Measurements from ENCODE around the gene TMEM150B.

Gene TMEM150B

GRCh38 chr19:55341595-55342531 lies 16.7 kb upstream of the TMEM150B start:
- H3K4me3 ChIP-seq (ENCODE audit: low read depth, low read length): peak overlapping the region; percentile 12
- no peak for DNase-seq (ENCODE audit: low read depth)
- TF ChIP-seq, protein P1, sequence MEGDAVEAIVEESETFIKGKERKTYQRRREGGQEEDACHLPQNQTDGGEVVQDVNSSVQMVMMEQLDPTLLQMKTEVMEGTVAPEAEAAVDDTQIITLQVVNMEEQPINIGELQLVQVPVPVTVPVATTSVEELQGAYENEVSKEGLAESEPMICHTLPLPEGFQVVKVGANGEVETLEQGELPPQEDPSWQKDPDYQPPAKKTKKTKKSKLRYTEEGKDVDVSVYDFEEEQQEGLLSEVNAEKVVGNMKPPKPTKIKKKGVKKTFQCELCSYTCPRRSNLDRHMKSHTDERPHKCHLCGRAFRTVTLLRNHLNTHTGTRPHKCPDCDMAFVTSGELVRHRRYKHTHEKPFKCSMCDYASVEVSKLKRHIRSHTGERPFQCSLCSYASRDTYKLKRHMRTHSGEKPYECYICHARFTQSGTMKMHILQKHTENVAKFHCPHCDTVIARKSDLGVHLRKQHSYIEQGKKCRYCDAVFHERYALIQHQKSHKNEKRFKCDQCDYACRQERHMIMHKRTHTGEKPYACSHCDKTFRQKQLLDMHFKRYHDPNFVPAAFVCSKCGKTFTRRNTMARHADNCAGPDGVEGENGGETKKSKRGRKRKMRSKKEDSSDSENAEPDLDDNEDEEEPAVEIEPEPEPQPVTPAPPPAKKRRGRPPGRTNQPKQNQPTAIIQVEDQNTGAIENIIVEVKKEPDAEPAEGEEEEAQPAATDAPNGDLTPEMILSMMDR (IDR thresholded peaks at IDR 0.05; ENCODE audit: low read depth, low read length, missing control alignments): no peak

- TF ChIP-seq, protein P1 (IDR thresholded peaks at IDR 0.05; ENCODE audit: low read depth, low read length, missing control alignments): no peak
- peak overlapping the region; percentile 91 for H3K4me3 ChIP-seq (ENCODE audit: low read depth, low read length)
- DNase-seq (ENCODE audit: low read depth): no peak
Measured at GRCh38 chr19:55341171-55341588, 16.0 kb upstream of the TMEM150B start.

DNA sequence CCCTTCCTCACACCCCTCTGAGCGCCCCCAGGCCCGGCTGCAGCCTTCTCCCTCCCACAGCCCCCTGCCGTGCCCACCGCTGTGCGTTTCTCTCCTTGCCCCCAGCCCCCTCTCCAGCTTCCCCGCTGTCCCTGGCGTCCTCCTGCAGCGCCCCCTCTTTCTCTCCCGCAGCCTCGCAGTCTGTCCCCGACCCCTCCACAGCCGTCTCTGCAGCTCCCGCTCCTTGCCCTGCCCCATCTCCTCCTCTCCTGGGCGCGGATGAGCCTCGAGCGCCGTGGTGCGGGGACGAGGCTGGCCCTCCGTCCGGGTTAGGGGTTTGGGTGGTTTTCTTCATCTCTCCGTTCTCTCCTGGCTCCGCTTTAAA lies 15.6 kb upstream of the TMEM150B start:
- peak overlapping the region; percentile 91 for H3K4me3 ChIP-seq (ENCODE audit: low read depth, low read length)
- DNase-seq (ENCODE audit: low read depth): no peak
- TF ChIP-seq, protein P1 (IDR thresholded peaks at IDR 0.05; ENCODE audit: low read depth, low read length, missing control alignments): no peak

- no peak for DNase-seq (ENCODE audit: low read depth)
- peak overlapping the region; percentile 91 for H3K4me3 ChIP-seq (ENCODE audit: low read depth, low read length)
- TF ChIP-seq, protein P1 (IDR thresholded peaks at IDR 0.05; ENCODE audit: low read depth, low read length, missing control alignments): no peak
Measured at GRCh38 chr19:55339889-55340783, 15.0 kb upstream of the TMEM150B start.

- peak; percentile 100 for DNase-seq (ENCODE audit: low read depth)
- peak within 1 kb of the TSS; percentile 91 for H3K4me3 ChIP-seq (ENCODE audit: low read depth, low read length)
- TF ChIP-seq, protein P1 (IDR thresholded peaks at IDR 0.05; ENCODE audit: low read depth, low read length, missing control alignments): no peak
Measured at GRCh38 chr19:55339105-55339888, 14.2 kb upstream of the TMEM150B start, which contains the start of gene KMT5C. Gene KMT5C, plus strand, starts transcription at chr19:55339876. Its CDS starts 2,061 bp downstream, at chr19:55341937.

DNA sequence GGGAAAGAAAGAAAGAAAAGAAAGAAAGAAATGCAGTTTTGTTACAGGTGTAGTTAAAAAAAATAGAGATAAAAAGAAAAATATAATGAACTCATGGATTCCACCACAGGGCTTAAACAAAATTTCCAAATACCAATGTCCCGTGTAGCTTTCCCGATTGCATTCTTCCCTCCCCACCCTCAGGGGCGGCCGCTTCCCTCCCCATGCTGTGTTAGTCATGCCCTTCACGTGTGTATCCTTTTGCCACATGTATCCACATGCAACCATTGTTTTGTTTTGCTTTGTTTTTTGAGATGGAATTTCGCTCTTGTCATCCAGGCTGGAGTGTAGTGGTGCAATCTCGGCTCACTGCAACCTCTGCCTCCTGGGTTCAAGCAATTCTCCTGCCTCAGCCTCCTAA lies 11.0 kb upstream of the TMEM150B start:
- H3K4me3 ChIP-seq (ENCODE audit: low read depth, low read length): no peak overlapping the region
- TF ChIP-seq, protein P1 (IDR thresholded peaks at IDR 0.05; ENCODE audit: low read depth, low read length, missing control alignments): no peak
- DNase-seq (ENCODE audit: low read depth): no peak

All from GM12864 (cell line).